ENCODE measurements around the gene AGAP1.

Gene AGAP1

DNA sequence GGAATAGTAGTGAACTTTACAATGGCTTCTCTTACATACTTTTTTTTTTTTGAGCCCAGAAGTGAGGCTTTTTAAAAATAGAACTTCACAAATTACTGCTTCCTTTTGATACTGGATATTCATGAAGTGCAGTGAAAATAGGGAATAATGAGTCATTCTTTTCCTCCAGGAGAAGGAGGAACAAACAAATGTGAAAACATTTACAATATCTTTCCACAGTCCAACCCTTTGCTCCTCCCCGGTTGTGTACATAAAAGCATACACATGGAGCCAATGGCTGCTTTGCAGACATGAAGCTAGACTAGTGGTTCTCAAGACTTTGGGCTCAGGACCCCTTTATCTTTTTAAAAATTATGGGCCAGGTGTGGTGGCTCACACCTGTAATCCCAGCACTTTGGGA lies 407.4 kb downstream of the AGAP1 start:
- DNase-seq (ENCODE audit: low read depth in 1 of 2, low spot score in 1 of 2), result no peak

DNA sequence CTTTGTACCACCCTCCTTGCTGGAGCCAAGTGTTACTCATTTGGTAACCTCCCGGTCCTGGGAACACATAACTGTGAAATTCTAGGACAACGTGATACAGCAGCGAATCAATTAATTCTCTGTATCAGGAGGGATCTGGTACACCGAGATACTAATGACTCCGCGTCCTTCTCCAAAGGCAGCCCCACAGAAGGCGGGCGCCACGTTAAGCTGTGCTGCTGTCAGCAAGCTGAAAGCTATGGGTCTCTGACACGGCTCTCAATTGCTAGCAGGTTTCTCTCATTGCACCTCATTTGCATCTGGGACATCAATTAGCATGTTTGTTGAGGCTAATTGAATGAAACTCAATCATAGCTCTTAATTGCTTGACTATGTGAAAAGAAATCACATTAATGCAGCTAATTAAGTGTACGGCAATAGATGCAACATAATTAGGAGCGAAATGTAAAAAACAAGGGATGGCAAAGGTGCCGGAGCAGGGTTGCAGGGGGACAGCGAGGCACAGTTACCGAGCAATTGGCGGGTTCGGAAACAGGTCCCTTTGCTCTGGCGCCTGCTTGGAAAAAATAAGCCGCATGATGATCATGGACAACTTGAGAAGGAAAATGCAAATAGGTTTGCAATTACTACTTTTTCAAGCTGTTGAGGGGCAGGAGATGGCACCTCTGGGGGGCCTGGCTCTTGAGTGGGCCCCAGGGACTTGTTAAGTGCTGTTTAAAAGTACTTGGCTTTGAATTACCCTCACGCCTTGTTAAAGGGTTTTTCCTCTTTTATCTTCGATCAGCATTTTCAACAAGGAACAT lies 410.1 kb downstream of the AGAP1 start:
- DNase-seq (ENCODE audit: low read depth in 1 of 2, low spot score in 1 of 2), result no peak

DNA sequence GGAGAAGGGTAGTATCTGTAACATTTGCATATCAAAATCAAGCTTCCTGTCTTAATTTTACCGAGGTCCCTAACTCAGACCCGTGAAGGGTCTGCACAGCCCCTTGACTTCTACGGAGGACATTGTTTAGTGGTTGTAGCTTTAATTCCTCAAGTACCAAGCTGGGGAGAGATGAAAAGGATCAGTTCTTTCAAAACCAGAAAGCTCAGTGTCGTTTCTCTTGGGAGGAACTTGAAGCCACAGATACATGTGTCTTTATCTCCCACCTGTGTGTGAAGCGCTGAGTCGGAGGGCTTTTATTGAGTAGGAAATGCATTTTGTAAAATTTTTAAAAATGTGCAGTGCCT lies 410.7 kb downstream of the AGAP1 start:
- DNase-seq (ENCODE audit: low read depth in 1 of 2, low spot score in 1 of 2), result no peak

DNA sequence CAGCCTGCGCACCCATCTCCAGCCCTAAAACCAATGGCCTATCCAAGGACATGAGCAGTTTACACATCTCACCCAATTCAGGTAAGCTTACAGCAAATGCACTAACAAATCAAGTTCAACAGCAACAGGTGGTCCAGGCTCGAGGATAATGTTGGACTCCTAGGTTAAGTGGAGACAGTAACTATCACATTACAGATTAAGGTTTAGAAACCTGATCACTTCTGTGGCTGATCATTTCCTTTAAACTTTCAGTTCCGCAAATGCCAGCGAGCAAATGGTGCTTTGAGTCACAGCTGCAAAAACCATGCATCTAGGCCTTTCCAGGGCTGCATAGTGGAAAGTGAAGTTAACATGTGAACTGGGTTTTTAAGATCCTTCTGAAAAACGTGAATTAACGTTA lies 415.0 kb downstream of the AGAP1 start:
- DNase-seq (ENCODE audit: low read depth in 1 of 2, low spot score in 1 of 2), result no peak

DNA sequence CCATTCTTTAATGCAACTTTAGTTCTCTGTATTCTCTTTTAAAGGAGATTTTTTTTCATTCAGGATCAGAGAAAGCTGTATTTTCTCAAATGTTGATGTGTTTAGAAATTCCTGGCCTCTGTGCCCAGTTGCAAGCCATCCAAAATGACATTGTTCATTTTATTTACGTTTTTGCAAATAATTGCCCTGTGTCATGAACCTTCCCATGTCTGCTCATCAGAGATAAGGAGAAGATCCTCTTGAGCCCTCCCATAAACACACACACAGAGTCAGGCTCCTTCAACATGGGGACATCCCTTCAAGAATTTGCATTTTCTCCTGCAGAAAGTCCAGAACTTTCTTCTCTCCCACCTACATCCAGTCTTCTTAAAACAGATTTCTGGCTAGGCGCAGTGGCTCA lies 415.5 kb downstream of the AGAP1 start:
- no peak for DNase-seq (ENCODE audit: low read depth in 1 of 2, low spot score in 1 of 2)

DNA sequence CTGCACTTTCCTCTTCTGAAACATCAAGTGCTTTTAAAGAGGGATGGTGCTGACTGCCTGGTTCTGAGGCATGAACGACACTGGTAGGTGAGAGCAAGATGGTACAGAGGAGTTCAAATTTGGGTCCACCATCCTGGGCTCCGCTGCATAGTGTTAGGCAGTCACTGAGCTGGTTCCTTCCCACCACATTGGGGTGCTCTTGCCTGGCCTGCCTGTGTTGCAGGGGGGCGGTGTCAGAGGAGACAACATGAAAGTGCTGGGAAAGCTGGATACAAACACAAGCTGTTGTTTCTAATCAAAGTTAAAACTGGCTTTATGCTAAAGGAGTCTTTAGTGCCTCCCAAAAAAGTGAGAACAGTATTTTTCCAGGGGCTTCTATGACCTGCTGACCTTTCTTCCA lies 416.2 kb downstream of the AGAP1 start:
- no peak for DNase-seq (ENCODE audit: low read depth in 1 of 2, low spot score in 1 of 2)

DNA sequence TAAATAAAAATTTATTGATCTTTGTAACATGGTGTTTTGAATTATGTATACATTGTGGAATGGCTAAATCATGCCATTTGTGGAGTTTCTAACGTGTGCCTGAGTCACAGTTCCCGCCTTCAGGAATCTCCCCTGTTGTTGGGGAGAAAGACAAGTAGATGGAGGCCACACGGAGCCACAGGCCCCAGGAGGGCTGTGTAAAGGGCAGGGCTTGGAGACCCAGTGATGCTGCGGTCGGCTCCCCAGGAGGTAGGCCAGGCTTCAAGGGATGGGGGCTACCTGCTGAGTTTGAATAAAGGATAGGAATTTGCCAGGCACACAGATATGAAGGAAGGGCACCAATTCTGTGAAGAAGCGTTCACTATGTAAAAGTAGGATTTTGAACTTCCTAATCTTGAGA lies 417.3 kb downstream of the AGAP1 start:
- no peak for DNase-seq (ENCODE audit: low read depth in 1 of 2, low spot score in 1 of 2)

DNA sequence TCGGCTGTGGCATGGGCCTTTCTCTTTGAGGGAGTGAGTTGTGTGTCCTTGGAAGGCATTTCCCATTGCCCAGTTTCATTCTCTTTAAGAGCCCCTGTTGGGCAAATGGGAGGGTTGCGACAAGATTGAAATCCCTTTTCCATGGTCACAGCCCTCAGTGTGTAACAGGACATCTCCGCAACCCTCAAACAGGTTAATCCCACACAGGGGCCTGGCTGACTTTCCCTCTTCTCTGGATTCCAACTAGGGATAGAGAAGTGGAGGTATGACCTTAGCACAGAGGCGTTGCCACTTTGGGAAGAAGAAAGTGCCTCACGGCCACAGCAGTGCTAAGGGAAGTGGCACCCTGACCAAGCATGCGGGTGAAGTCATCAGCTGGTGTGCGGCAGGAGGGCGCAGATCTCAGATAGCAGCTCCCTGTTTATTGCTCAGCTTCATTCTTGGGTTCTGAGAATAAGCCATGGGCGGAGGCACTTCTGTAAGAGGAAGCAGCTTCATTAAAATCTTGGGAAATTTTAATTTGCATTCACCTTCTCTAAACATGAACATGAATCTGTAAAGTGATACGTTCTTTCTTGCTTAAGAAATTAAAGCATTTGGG lies 417.9 kb downstream of the AGAP1 start:
- DNase-seq (ENCODE audit: low read depth in 1 of 2, low spot score in 1 of 2), result no peak

DNA sequence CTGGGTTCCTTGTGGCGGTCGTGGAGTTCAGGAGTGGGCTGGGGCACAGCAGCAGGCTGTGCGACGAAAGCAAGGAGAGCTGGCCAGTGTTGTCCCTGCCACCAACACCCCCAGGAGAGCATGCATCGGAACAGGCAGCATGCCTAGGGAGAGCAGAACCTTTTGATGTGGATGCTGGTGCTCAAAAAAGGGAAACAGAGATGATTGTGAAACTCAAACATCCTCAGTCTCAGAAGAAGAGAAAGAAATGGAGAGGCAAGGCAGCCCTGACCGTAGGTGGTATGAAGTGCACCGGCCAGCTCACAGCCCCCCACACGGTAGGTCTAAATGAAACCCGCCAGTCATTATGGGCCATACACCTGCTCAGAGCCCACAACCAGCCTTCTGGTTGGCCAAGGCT lies 420.9 kb downstream of the AGAP1 start:
- no peak for DNase-seq (ENCODE audit: low read depth in 1 of 2, low spot score in 1 of 2)

DNA sequence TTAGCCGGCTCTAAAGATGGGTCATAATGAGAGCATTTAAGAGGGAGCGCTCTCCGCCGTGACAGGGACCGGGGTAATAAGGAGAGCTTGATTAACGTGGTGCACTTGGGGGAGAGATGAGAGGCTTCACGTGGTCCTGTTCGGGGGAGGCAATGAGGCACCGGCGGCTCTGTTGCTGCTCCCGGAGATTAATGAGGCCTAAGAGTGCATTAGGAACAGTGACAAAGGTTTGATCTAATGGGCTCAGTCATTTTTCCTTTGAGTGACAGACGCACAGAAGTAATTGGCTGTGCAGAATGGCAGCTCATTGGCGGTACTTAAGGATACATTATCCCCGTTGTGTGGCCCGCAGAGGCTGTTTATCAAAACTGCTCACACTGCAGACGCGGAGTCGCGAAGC lies 423.7 kb downstream of the AGAP1 start:
- no peak for DNase-seq (ENCODE audit: low read depth in 1 of 2, low spot score in 1 of 2)

DNA sequence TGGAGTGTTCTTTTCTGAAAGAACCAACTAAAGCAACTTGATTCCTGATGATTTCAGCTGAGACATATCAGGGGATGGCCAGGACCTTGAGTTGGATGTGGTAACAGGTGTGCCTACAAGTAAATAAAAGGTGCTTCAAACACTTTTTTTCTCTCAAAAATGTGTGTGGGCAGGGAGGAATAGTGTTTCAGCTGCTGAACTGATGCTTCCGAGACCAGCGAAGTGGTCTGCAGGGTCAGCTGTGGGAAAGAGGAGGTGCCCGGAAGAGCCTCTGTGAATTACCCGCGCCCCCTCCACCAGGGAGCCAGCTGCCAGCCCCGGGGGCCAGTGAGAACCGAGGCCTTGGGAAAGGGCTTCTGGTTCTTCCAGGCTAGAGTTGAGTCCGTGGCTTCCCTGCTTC lies 425.0 kb downstream of the AGAP1 start:
- no peak for DNase-seq (ENCODE audit: low read depth in 1 of 2, low spot score in 1 of 2)

DNA sequence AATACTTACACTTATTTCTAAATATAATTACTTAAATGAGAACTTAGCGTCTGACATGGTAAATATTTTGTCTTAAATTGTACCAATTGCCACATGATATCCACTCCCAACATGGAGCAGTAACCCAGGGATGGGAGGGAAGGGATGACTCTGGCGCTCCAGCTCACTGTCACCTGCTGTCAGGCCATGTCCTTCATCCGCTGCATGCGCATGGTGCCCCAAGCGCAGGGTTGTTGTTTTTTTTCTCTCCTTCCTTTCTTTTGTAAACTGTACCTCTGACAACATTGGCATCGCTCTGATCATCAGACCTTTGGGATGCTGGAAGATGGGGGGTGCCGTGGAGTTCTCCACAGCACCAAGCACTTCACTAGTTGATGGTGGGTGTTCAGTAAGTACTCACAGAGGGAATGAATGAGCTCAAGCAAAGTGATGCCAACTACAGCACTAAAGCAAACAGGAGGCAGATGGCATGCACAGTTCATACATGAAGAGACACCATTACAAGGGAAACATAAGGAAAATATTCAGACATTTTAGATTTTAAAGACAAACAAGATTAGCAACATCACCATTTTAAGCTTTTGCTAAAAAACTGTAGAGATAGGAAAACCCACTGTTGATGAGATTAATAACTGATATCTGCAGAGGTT lies 426.5 kb downstream of the AGAP1 start:
- DNase-seq (ENCODE audit: low read depth in 1 of 2, low spot score in 1 of 2), result no peak

DNA sequence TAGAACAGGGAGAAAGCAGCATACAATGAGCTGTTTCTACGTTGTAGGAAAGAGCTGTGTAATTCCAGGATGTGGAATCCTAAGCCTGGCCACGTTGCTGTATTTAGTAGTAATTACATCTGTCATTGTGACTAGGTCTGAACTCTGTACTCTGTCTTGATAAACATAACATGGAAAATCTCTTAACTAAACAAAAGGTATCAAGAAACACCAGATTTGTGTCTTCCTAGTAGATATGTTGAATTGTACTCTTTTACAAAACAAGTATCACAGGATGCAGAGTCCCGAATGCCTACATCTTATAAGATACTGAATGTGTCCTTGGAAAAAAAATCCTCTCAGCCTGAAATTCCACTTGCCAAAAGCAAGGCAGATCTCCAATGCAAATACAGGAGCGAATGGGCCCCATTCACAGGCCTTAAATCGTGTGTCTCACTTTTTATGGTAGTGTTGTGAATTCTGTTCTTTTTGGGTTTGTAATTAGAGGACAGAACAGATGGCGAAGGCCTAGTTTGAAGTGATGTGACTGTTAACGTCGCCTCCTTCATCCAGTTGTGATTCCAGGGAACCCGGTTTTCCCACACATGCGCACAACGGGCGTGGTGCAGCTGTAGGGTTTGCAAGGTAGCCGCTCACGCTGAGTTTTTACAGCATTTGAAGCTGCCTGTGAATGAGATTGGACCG lies 427.8 kb downstream of the AGAP1 start:
- DNase-seq (ENCODE audit: low read depth in 1 of 2, low spot score in 1 of 2), result no peak

DNA sequence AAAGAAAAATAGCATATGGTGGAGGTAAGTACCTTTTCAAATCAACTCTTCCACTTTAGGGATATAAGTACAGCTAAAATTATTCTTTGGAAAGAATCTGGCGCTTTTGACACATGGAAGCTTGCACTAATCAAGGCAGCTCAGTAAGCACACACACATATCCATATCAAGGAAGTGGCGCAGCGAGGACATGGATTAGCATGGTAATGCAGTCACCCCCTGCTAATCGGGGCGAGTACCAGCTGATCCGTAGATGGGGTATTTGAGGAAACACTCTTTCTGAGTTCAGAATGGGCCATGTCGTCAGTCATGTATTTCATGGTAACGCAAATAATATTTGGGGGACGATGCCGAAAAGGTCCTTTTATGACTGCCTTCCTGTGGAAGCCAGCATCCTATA lies 429.0 kb downstream of the AGAP1 start:
- no peak for DNase-seq (ENCODE audit: low read depth in 1 of 2, low spot score in 1 of 2)

DNA sequence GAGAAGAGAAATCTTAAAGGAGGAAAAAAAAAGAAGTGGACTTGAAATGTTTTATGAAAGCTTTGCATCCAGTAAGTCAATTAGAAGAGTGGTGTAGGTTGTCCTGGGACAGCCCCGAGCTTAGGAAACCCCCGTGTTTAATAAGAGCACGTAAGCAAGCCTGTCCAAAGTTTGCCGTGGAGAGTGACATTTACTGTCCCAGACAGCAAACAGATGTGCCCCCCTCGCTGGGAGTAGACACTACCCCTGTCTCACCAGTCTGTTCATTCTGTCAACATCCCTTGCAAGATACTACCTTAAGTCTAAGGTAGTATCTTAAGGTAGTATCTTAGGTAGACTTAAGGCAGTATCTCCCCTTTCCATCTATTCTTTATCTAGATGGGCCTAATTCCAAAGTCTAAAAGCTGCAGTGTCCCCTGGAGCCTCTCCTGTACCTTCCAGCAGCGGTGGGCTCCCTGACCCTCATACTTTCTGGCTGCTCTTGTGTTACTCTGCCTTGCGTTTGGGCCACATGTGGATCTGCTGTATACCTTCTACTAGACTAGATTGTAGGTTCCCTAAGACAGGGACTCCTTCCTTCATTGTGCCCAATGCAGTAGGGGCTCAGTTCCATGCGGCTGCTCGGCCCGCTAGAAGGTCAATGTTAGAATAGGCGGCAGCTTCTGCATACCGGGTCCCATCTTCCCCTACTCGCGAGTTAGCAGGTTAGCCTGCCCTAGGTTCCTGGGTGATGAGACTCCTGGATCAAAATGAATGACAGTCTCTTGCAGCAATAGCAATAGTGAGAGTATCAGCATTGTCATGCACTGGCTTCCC lies 430.2 kb downstream of the AGAP1 start:
- no peak for DNase-seq (ENCODE audit: low read depth in 1 of 2, low spot score in 1 of 2)

DNA sequence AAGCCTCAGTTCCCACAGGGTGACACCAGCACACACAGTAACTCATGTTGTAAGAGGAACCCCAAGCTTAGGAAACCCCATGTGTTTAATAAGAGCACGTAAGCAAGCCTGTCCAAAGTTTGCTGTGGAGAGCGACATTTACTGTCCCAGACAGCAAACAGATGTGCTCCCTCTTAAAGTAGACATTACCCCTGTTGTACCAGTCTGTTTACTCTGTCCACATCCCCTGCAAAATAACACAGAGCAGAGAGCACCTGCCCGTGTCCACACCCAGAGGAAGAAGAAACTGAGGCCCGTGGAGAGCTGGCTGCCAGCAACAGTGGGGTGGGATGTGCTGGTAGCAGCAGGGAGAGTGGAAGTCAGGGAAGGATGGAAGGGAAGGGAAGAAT lies 430.8 kb downstream of the AGAP1 start:
- DNase-seq (ENCODE audit: low read depth in 1 of 2, low spot score in 1 of 2), result no peak

DNA sequence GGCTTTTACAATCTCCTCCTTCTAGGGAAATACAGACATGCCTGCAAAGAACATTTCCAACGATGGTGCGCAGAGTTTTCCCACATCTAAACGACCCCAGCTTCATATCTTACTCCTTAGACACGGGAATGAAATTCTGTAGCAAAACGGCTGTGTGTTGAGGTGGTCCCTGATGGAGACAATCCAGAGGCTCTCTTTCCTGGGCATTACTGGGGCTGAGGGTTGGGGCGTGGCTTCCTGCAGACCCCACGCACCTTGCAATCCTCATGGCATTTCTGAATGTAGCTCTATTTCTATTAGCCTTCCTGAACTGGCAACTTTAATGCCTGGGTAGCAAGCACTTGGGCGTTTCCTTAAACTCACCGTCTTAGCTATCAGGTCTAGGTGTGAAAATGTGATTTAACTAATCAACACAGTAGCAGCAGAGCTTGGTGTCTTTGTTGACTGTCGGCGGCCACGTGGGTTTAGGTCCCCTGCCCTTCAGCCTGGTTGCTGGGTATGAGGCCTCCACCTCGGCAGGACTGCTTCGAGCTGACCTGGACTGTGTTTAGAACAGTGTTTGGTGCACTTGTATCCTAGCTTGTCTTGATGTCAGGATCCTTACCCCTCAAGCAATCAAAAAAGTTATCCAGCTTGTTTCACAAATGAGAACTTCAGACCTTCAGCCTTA lies 431.5 kb downstream of the AGAP1 start:
- no peak for DNase-seq (ENCODE audit: low read depth in 1 of 2, low spot score in 1 of 2)

DNA sequence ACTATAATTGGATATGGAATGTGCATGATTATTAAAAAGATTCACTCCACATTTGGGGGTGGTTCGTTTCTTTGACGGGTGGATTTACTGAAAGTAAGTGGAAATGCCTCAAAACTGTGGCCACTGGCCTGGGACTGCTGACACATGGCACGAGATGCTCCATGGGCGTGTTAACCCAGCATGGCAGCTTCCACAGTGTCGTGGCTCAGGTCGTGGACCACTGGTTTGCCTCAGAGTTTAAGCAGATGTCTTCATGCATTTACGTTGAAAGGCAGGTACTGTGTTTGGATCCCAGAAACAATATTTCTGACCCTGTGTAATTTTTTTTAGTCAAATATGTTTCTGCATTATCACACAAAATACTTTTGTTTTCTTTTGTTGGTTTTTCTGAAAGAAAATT lies 432.4 kb downstream of the AGAP1 start:
- no peak for DNase-seq (ENCODE audit: low read depth in 1 of 2, low spot score in 1 of 2)

DNA sequence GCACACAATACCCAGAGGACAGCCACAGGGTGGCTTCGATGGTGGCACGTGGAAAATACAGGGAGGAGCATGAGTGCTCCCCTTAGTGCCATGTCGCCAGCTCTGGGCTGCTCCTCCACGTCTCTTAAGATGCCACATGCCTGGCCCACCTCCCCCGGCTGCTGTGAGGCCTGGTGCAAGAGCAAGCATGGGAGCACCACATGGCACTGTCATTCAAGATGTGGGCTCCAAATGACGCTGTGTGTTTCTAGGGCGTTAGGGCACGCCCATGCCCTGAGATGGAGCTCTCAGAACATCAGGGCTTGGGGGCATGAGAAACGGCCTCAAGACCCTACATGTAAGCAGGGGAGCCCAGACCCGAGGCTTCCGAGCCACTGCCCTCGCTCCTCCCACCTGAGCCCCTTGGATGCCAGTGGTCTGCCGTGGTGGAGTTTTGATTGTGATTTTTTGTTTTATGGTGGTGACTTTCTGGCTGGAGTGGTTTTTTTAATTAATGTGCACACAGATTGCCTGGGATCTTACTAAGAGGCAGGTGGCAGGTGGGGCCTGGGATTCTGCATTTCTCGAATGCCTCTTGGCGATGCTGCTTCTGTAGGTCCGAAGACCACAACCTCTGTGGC lies 435.0 kb downstream of the AGAP1 start:
- no peak for DNase-seq (ENCODE audit: low read depth in 1 of 2, low spot score in 1 of 2)

DNA sequence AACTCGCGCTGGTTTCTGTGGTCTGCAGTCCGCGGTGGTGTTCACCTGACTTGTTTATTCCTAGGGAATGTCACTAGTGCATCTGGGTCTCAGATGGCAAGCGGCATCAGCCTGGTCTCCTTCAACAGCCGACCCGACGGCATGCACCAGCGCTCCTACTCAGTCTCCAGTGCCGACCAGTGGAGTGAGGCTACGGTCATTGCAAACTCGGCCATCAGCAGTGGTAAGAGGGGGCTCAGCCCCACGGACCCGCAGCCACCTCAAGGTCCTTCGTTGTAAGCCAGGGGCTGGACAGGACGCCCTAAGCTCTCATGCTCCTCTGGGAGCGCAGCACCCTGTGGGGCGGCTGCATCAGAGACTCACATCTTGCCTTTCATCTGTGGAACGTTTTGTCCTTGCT lies 436.9 kb downstream of the AGAP1 start:
- no peak for DNase-seq (ENCODE audit: low read depth in 1 of 2, low spot score in 1 of 2)
